ENCODE data around the gene CD320. TPM values are rescaled to one million over a fixed set of nuclear protein-coding genes. Genes with fewer than 3 reads are reported as not detected.
"Not testable (repeated sequence)": the region's sequence is repeated elsewhere in the genome, so short reads cannot be mapped to it uniquely, and the experiment has no call there.

Gene CD320
- total and polyA plus RNA-seq, 2 of the 8 experiments (the other 6 are each of a cell fraction or from before 2014, with no cell fraction given), result 80.4 to 157 TPM

DNA sequence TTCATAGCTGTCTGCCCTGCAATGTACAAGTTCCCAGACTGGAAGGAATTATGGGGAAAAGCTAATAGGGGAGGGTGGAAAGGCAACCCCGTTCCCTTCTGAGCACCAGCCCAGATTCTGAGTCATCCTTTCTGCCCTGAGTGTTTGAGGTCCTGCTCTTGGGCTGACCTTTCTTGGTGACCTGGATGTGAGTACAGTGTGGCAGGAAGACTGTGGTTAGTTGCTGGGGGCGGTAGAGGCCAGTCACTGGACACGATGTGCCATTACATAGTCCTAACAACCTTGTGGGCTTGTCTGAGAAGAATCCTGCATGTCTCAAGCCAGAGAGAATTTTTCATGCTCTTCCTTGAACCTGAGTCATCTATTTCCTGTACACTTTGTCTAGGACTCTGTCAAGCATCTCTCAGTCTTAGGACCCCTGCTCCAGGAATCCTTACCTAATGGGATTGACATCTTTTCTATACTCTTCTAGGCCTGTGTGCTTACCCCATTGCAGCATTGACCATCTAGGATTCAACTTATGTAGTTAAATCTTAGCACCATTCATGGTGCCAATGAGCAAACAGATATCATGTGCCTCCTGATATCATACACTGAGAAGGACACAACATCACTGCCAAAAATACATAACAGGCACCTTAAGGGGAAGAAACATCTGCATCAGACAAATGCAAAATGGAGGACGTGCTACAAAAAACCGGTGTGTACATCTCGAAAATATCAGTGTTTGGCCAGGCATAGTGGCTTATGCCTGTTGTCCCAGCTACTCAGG is 47.7 kb upstream of the CD320 start (continued):
- no peak for TF ChIP-seq EP300 (IDR thresholded peaks at IDR 0.05; ENCODE audit: borderline replicate concordance in 1 of 2, low read depth in 2 of 2, low read length in 2 of 2)
- no peak for TF ChIP-seq CTBP2 (IDR thresholded peaks at IDR 0.05; ENCODE audit: borderline replicate concordance, insufficient read depth, insufficient read length, low read length)
- TF ChIP-seq CBX5 (IDR thresholded peaks at IDR 0.05; ENCODE audit: low read depth, low read length), result no peak
- TF ChIP-seq SIRT6 (IDR thresholded peaks at IDR 0.05; ENCODE audit: low read length), result no peak

GRCh38 chr19:8352845-8353244 is 44.7 kb upstream of the CD320 start:
- H3K79me2 ChIP-seq (ENCODE audit: control insufficient read depth in 1 of 2, insufficient read depth in 2 of 2, low read length in 2 of 2); H3K23ac ChIP-seq (ENCODE audit: insufficient read length); H4K20me1 ChIP-seq (replicated peaks in 1 of 2; ENCODE audit: control insufficient read depth in 1 of 2, insufficient read depth in 2 of 2, low read length in 2 of 2); H2BK12ac ChIP-seq (ENCODE audit: low read depth, low read length); H3K27me3 ChIP-seq (replicated peaks in 1 of 4; ENCODE audit: control insufficient read depth in 3 of 4, extremely low read depth in 1 of 4, insufficient read depth in 3 of 4, low read length in 3 of 4); H4K8ac ChIP-seq (ENCODE audit: extremely low read depth, insufficient read depth, low read length); H3K56ac ChIP-seq (replicated peaks; ENCODE audit: insufficient read length, low read depth, low read length); H3K4ac ChIP-seq (replicated peaks; ENCODE audit: insufficient read length, low read depth, low read length); H2BK120ac ChIP-seq (replicated peaks; ENCODE audit: low read depth, low read length); H2AK5ac ChIP-seq (ENCODE audit: low read depth, low read length); H3K36me3 ChIP-seq (ENCODE audit: control insufficient read depth in 2 of 4, insufficient read depth in 4 of 4, low read length in 3 of 4); H3K9me3 ChIP-seq (ENCODE audit: insufficient read depth in 2 of 2, low read depth in 1 of 2, low read length in 1 of 2); H3K23me2 ChIP-seq (ENCODE audit: low read depth, low read length); H3K14ac ChIP-seq (ENCODE audit: insufficient read length); H4K5ac ChIP-seq (ENCODE audit: insufficient read length, low read depth, low read length); H3K9ac ChIP-seq (replicated peaks in 1 of 4; ENCODE audit: extremely low read depth in 1 of 4, low read depth in 3 of 4, low read length in 3 of 4); H3K18ac ChIP-seq (ENCODE audit: extremely low read depth, low read length); H3K27ac ChIP-seq (ENCODE audit: low read depth, low read length); H2AFZ ChIP-seq (ENCODE audit: low read length); FAIRE-seq; H2BK5ac ChIP-seq (ENCODE audit: low read depth, low read length); H2BK20ac ChIP-seq (ENCODE audit: low read length); H3K4me1 ChIP-seq (replicated peaks in 1 of 4; ENCODE audit: control insufficient read depth in 3 of 4, insufficient read depth in 4 of 4, low read length in 3 of 4); H3K79me1 ChIP-seq (ENCODE audit: low read depth, low read length); H4K91ac ChIP-seq (replicated peaks; ENCODE audit: insufficient read length, low read length); DNase-seq (ENCODE audit: low read depth in 1 of 2, low spot score in 2 of 2); H2BK15ac ChIP-seq (ENCODE audit: low read length): not testable (repeated sequence)
- Histone ChIP-seq H3K4me2 (ENCODE audit: insufficient read depth in 1 of 2, low read depth in 2 of 2, low read length in 2 of 2) (peak overlapping the region; percentile 56 to 64; a peak in 2 of 4 replicates), H3K4me3 (ENCODE audit: extremely low read depth in 1 of 4, insufficient read depth in 2 of 4, low read depth in 3 of 4, low read length in 4 of 4) (peak overlapping the region in 1 of 4 experiments; percentile 41; a peak in 2 of 8 replicates)
- 57% methylated on average over 5 of the region's 5 CpGs; no CpG with 5 or more reads in 1 of the 2 experiments for WGBS, 2 experiments (ENCODE audit: extremely low coverage in 1 of 2, insufficient coverage in 1 of 2, insufficient read length in 1 of 2, insufficient replicate concordance in 2 of 2, low coverage in 1 of 2, low lambda C conversion rate in 2 of 2, missing lambda C conversion rate in 1 of 2)
- POLR2A ChIA-PET (ENCODE audit: partially characterized antibody), result interaction anchor here (0.8 to 2.1 kb wide), 12 partner anchors 10 to 110 kb away, joined by 3 to 11 read pairs (median 4); partner anchors contain the start of genes ANGPTL4 and RAB11B
- CTCF ChIA-PET (ENCODE audit: partially characterized antibody), result interaction anchor here (0.6 to 6.6 kb wide), 38 partner anchors 11 to 233 kb away, joined by 3 to 68 read pairs (median 8); partner anchors contain the start of genes ANGPTL4, HNRNPM, KANK3 and MARCHF2

All from H1 (cell line).